HG03342 (cell line): Measurements from ENCODE around the gene CRACDL.

Source experiments
- ATAC-seq: cut with Tn5 transposase; IDR thresholded peaks from one replicate; pipeline ENCODE4 v1.9.1; 2021; ENCODE audit warnings: mild to moderate bottlenecking, moderate library complexity; ENCODE audit not compliant: unreplicated experiment

The CRACDL gene

GRCh38 chr2:98866033-98866432, 70.0 kb downstream of the CRACDL start:
- ATAC-seq: no peak

DNA sequence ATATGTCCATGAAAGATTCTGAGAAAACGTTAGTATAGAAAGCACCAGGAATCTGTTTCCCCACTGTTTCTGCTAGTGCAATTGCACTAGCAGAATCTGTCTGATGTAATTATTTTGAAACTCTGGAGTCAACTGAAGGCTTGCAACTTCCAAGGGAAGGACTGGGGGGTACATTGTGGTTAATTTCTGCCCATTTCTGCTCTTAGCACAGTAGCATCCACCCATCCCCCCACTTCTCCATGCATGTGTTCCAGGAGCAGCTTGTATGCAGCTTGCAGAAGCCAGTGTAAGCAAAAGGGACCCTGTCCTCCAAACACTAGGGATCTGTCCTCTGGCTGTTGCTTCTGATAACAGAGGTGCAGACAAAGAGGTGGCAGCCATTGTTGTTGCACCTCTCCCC, 74.4 kb downstream of the CRACDL start:
- no peak for ATAC-seq

DNA sequence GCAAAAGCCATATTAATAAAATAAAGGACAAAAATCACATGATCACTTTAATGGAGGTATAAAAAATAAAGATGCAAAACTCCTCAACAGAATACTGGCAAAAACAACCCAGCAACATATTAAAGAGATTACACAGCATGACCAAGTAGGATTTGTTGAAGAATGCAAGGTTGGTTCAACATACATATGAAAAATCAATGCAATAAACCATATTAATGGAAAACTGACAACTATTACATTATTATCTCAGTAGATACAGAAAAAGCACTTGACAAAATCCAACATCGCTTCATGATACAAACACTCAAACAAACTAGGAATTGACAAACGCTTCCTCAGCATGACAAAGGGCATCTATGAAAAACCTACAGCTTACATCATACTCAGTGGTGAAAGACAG, 76.7 kb downstream of the CRACDL start:
- ATAC-seq: no peak

- ATAC-seq: no peak
These were observed 79.0 kb downstream of the CRACDL start for GRCh38 chr2:98857001-98857400.

DNA sequence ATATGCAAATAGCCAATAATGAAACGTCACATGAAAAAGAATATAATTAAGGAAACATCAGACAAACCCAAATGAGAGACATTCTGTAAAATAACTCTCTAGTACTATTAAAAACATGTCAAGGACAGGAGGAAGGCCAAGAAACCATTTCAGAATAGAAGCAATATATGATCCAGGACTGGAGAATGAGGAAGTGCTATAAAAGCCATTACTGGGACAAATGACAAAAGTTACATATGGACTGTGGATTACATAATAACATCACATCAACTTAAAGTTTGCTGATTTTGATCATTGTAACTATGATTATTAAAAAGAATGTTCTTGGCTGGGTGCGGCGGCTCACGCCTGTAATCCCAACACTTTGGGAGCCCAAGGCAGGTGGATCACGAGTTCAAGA, 81.3 kb downstream of the CRACDL start:
- ATAC-seq: no peak

GRCh38 chr2:98852932-98853331, 83.1 kb downstream of the CRACDL start:
- no peak for ATAC-seq

- no peak for ATAC-seq
These were observed 86.0 kb downstream of the CRACDL start for GRCh38 chr2:98850074-98850473.

DNA sequence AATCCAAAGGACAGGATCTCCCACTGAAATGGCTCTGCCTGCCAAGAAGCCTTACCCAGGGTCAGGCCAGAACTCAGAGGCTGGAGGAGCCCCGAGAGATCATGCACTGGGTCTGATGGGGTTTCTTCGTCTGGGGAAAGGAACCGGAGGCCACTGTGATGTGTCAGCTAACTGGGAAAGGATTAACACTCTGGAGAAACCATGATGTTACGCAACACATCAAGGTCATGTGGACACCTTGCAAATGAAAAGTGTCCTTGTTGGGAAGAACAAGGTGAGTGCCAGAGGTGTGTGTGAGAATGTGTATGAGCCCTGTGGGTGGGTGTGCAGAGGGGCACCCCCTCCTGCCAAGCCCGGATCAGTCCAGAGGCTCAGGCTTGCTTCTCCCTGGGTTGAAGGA, 86.9 kb downstream of the CRACDL start:
- ATAC-seq: no peak

DNA sequence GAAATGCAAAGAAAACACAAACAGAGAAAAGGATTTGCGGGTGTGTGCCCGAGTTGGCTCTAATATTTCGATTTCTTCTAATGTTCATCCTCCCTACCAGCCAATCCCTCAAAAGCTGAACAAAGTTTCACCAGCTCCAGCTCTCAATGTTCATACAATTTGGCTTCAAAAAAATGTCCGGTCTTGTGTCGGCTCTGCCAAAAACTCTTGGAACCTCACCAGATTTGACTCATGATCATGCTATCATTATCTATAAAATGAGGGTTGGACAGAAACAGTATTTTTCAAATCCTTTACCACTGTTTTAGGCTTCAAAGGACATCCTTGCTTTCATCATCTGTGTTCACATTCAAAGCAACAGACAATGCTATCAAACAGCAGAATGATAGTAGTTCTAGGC, 88.2 kb downstream of the CRACDL start:
- no peak for ATAC-seq

DNA sequence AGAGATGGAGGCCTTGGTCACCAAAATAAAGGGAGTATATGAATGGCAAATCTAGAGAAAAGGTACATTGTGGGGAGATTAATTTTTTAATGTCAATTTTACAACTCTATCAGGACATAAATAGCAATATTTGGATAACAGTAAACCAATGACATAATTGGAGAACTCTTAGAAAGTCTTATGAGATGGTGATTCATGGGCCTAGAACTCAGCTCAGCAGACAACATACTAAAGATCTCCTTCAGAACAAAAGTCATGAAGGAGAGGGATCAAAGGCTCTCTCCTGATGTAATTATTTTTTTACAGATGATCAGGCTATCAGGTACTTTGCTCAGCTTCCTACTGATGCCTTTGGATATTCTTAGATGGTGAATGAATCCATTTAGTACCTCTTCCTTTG, 90.0 kb downstream of the CRACDL start:
- ATAC-seq: no peak

- ATAC-seq: no peak
These were observed 93.9 kb downstream of the CRACDL start for GRCh38 chr2:98842136-98842535.

DNA sequence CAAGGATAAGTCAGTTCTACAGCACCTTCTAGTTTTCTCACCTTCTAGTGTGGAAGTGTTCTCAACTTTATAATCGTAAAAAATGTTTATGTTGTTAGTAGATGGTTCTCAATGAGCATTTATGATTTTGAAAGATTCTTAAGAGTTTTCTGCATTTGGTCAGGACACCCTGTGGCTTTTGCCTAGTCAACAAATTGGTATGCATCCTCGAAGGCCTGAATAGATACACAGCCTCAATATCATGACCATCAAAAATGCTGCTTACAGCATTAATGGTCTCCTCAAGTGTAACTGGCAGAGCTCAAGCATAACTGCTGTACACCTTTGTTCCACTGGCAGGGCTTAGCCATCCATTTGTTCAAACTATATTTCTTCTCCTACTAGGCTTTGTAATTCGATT, 96.7 kb downstream of the CRACDL start:
- no peak for ATAC-seq

DNA sequence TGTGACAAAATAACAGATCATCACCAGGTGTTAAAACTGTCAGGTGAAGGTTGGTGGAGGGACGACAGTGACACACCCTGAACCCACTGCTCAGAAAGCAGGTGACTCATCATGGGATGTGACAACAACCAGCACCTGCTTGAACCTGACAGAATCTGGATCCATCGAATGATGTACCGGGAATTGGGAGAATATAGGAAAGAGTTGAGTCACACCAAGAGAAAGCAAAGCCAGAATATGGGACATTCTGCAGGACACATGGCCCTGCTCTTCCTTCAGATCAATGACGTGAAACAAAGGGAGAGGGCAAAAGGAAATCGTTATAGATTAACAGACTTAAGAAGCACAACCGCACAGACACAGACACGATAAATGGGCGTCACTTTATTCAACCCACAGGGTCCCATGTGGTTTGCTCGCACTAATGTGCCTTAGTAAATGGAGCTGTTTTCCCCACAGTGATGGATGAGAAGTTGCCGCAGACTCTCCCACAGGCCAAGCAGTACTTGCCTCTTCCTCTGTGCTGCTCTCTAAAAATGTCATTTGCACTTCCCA, 100.1 kb downstream of the CRACDL start:
- no peak for ATAC-seq

GRCh38 chr2:98833917-98834263, 102.1 kb downstream of the CRACDL start:
- ATAC-seq: no peak

- ATAC-seq: no peak
These were observed 102.7 kb downstream of the CRACDL start for GRCh38 chr2:98833172-98833916.

DNA sequence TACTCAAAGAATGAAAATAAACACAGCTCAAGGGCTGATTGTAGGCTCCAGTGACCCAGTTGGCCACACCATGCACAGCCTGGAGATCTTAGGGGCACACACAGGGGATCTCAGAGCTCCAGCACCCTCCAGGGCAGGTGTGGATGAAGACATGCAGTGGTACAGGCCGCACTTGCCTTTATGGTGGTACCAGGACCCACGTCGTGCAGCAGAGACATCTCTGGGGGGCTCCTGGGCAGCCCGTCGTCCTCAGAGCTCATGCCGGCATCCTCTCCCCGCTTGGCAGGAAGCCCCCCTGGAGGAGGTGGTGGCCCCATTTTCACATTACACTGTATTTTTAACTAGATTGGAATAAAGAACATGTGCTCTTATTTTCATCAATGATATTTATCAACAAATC, 103.9 kb downstream of the CRACDL start:
- ATAC-seq: no peak

- no peak for ATAC-seq
These were observed 105.4 kb downstream of the CRACDL start for GRCh38 chr2:98830571-98831145.

- ATAC-seq: no peak
These were observed 106.3 kb downstream of the CRACDL start for GRCh38 chr2:98829581-98830270.

DNA sequence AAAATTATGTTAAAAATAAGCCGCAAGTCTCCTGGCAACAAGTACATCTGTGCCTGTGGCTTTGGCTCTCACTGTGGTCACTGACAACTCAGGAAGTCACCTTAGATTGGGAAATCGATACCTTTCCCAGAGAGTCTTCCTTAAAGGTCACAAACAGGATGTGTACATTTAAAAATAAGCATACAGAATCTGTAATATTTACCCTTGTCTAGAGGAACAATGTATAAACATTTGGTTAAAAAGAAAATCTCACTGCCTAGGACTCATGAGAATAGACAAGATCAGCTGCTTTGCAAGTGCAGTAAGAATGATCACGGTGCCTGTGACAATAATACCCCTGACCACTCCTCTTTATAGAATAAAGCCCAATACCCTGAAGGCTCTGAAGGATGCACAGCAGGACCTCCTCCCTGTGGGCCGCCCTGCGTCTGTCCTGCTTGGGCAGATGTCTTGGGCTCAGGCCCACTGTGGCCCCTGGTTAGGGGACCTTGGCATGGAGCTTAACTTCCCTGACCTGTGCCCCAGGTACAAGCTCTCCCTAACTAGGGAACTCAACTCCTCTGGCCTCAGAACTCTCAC, 107.1 kb downstream of the CRACDL start:
- ATAC-seq: no peak

- ATAC-seq: no peak
These were observed 107.7 kb downstream of the CRACDL start for GRCh38 chr2:98828369-98828744.

- ATAC-seq: no peak
These were observed 108.2 kb downstream of the CRACDL start for GRCh38 chr2:98827625-98828368.
